Measurements from ENCODE around the gene EIF5. TPM values are rescaled to one million over a fixed set of nuclear protein-coding genes. Genes with fewer than 3 reads are reported as not detected.

EIF5 gene
- total and polyA plus RNA-seq, 3 donors from 2014 or later: 308 to 366 (median 309) TPM

GRCh38 chr14:103385152-103385928 is 51.3 kb downstream of the EIF5 start, which contains the start of gene MARK3:
MARK3 (plus strand) TSS chr14:103385415; CDS start chr14:103386030, 615 bp downstream.
- Histone ChIP-seq H3K9me3 (no peaks in the 10 kb centered on the region), H3K27me3 (no peaks in the 10 kb centered on the region), H3K4me1 (peaks cover 32% of the 10 kb centered on the region), H3K4me3 (peak within 1 kb of the TSS; percentile 90 to 96), H3K36me3 (ENCODE audit: low read depth, missing control alignments) (no peaks in the 10 kb centered on the region), H3K27ac (peak within 1 kb of the TSS; percentile 99 to 100)
- WGBS, 2 donors: 0% methylated on average over 8 to 90 of the region's 91 CpGs
- TF ChIP-seq CTCF (IDR thresholded peaks at IDR 0.05): peak in 1 of 3 experiments; percentile 41
- peak; percentile 89 for TF ChIP-seq POLR2A (IDR thresholded peaks at IDR 0.05)
- peak; percentile 99 for DNase-seq
- intact Hi-C loops (cut with DNase I; ENCODE audit: low total_unique reads): loop anchor here (10.0 kb wide), 1 partner anchor 109 kb away; no protein-coding TSS in a partner anchor

- no peaks in the 10 kb centered on the region for H3K27me3 ChIP-seq
- peak overlapping the region; percentile 99 to 100 for H3K27ac ChIP-seq
- peaks cover 37% of the 10 kb centered on the region for H3K4me1 ChIP-seq
- 0% methylated on average over 30 to 44 of the region's 44 CpGs for WGBS, 2 donors
- intact Hi-C loops (cut with DNase I; ENCODE audit: low total_unique reads): loop anchor here (10.0 kb wide), 1 partner anchor 109 kb away; no protein-coding TSS in a partner anchor
- DNase-seq: peak; percentile 42
- H3K36me3 ChIP-seq (ENCODE audit: low read depth, missing control alignments): no peaks in the 10 kb centered on the region
- no peaks in the 10 kb centered on the region for H3K9me3 ChIP-seq
- TF ChIP-seq POLR2A (IDR thresholded peaks at IDR 0.05): no peak
- no peak for TF ChIP-seq CTCF (IDR thresholded peaks at IDR 0.05)
- peak overlapping the region; percentile 90 to 96 for H3K4me3 ChIP-seq
Measured at GRCh38 chr14:103385929-103386712, 52.1 kb downstream of the EIF5 start.

- Histone ChIP-seq H3K27me3 (no peaks in the 10 kb centered on the region), H3K27ac (peak overlapping the region; percentile 99 to 100), H3K4me1 (peaks cover 38% of the 10 kb centered on the region), H3K9me3 (no peaks in the 10 kb centered on the region), H3K36me3 (ENCODE audit: low read depth, missing control alignments) (no peaks in the 10 kb centered on the region), H3K4me3 (peak overlapping the region; percentile 90 to 96)
- TF ChIP-seq CTCF (IDR thresholded peaks at IDR 0.05): no peak
- TF ChIP-seq POLR2A (IDR thresholded peaks at IDR 0.05): no peak
- WGBS, 2 donors: 3% methylated on average over 9 of the region's 9 CpGs
- intact Hi-C loops (cut with DNase I; ENCODE audit: low total_unique reads): loop anchor here (10.0 kb wide), 1 partner anchor 108 kb away; no protein-coding TSS in a partner anchor
- DNase-seq: peak; percentile 37
Measured at GRCh38 chr14:103386713-103387329, 52.8 kb downstream of the EIF5 start.

- intact Hi-C loops (cut with DNase I; ENCODE audit: low total_unique reads): loop anchor here (10.0 kb wide), 1 partner anchor 106 kb away; no protein-coding TSS in a partner anchor
- Histone ChIP-seq H3K4me3 (no peak overlapping the region), H3K4me1 (peaks cover 54% of the 10 kb centered on the region), H3K27me3 (no peaks in the 10 kb centered on the region), H3K27ac (peak overlapping the region; percentile 99 to 100), H3K36me3 (ENCODE audit: low read depth, missing control alignments) (no peaks in the 10 kb centered on the region), H3K9me3 (no peaks in the 10 kb centered on the region)
- DNase-seq: no peak
- TF ChIP-seq POLR2A (IDR thresholded peaks at IDR 0.05) (no peak), CTCF (IDR thresholded peaks at IDR 0.05) (no peak)
- 80 to 88% methylated on average over 1 of the region's 1 CpG for WGBS, 2 donors
Measured at GRCh38 chr14:103388664-103389063, 54.6 kb downstream of the EIF5 start.
